Sigmoid colon (tissue), 7 donors: ENCODE results near the gene NEURL2. TPM values are rescaled to one million over a fixed set of nuclear protein-coding genes. Genes with fewer than 3 reads are reported as not detected.
"Not testable (repeated sequence)": the region's sequence is repeated elsewhere in the genome, so short reads cannot be mapped to it uniquely, and the experiment has no call there.

Source experiments
- DNase-seq: peaks from one replicate; pipeline ENCODE4 v3.0.0-alpha.2; 2019
- H3K27ac ChIP-seq, 4 donors: fragments of 200-600 bp; sonication (generic); one replicate each; pipeline ENCODE4 v1.5.1; 2016 to 2019; ENCODE audit warnings: mild to moderate bottlenecking in 1 of 4
- H3K27me3 ChIP-seq, 3 donors: fragments of 200-600 bp; sonication (generic); one replicate each; pipeline ENCODE4 v1.5.1; 2019; ENCODE audit warnings: mild to moderate bottlenecking in 1 of 3
- H3K36me3 ChIP-seq, 4 donors: fragments of 200-600 bp; sonication (generic); one replicate each; pipeline ENCODE4 v1.5.1; 2016 to 2019
- H3K4me1 ChIP-seq, 4 donors: fragments of 200-600 bp; sonication (generic); one replicate each; pipeline ENCODE4 v1.5.1; 2017 to 2019
- H3K4me3 ChIP-seq, 4 donors: fragments of 200-600 bp; sonication (generic); one replicate each; pipeline ENCODE4 v1.5.1; 2017 to 2019; ENCODE audit warnings: mild to moderate bottlenecking in 2 of 4, moderate library complexity in 1 of 4
- H3K9me3 ChIP-seq, 4 donors: fragments of 200-600 bp in 3 of 4; sonication (generic) in 3 of 4; one replicate each; pipeline versions ENCODE4 v1.5.1 to v1.6.1; 2013 to 2019
- CTCF ChIP-seq, 4 experiments: fragments of 450-650 bp in 3 of 4; fragments of 200-600 bp in 1 of 4; IDR thresholded peaks; one replicate each; pipeline ENCODE4 v1.5.1; 2016 to 2019; ENCODE audit warnings: antibody characterized with exemption in 4 of 4, mild to moderate bottlenecking in 3 of 4, moderate library complexity in 2 of 4
- EP300 ChIP-seq, 4 donors: sonication (generic); formaldehyde crosslinking; IDR thresholded peaks; one replicate each; pipeline ENCODE4 v1.6.1; 2017; ENCODE audit warnings: antibody characterized with exemption in 4 of 4
- POLR2A ChIP-seq, 2 donors: fragments of 450-650 bp; IDR thresholded peaks; one replicate each; pipeline ENCODE4 v1.6.1; 2016; ENCODE audit warnings: antibody characterized with exemption in 2 of 2, mild to moderate bottlenecking in 2 of 2, moderate library complexity in 2 of 2
- POLR2AphosphoS5 ChIP-seq, 4 donors: sonication (generic); formaldehyde crosslinking; IDR thresholded peaks; one replicate each; pipeline ENCODE4 v1.6.1; 2017; ENCODE audit warnings: antibody characterized with exemption in 4 of 4
- WGBS, 2 donors: extraction: QIAGEN DNeasy Blood & Tissue Kit; methylation state at CpG; one replicate each; pipeline ENCODE4 v1.1.7; 2013; 5-methylcytosine and 5-hydroxymethylcytosine counted together
- intact Hi-C: fragments of 100-400 bp; cut with DNase I; formaldehyde crosslinking; loops from one replicate; pipeline ENCODE4 v1.15.1; 2023
- polyA plus RNA-seq, 3 donors: library from polyadenylated mRNA; stranded (reverse); fragments of 200-250 nt; gene quantifications; one replicate each; pipeline ENCODE4 v1.2.3, GENCODE V29; 2013
- total RNA-seq, 4 donors: library from RNA; depleted of rRNA; stranded (reverse); fragments of >200 nt; gene quantifications; one replicate each; pipeline ENCODE4 v1.1.0, GENCODE V29; 2016
- donor health status: healthy with polysubstance abuse.
- donor health status: Bipolar disorder and iron deficiency.
- donor health status: healthy.

NEURL2 gene
- total and polyA plus RNA-seq, 7 donors: 1.8 to 25.8 (median 18.9) TPM

GRCh38 chr20:45907219-45907948, 16.4 kb upstream of the NEURL2 start:
- intact Hi-C loops: no loop called here
- no peak for TF ChIP-seq EP300 (IDR thresholded peaks at IDR 0.05)
- TF ChIP-seq POLR2AphosphoS5 (IDR thresholded peaks at IDR 0.05): no peak
- no peak for TF ChIP-seq POLR2A (IDR thresholded peaks at IDR 0.05)
- TF ChIP-seq CTCF (IDR thresholded peaks at IDR 0.05): no peak
- Histone ChIP-seq H3K27ac (no peak overlapping the region), H3K4me3 (no peak overlapping the region), H3K4me1 (peaks cover 0 to 14% (median 13%) of the 10 kb centered on the region in 4 donors), H3K36me3 (peaks cover 0 to 22% (median 6%) of the 10 kb centered on the region in 4 donors), H3K27me3 (no peaks in the 10 kb centered on the region), H3K9me3 (no peaks in the 10 kb centered on the region)
- DNase-seq: no peak
- 93 to 95% methylated on average over 17 of the region's 17 CpGs for WGBS, 2 donors

- no peak for DNase-seq
- H3K4me3 ChIP-seq: no peak overlapping the region
- H3K27me3 ChIP-seq: no peaks in the 10 kb centered on the region
- no peak overlapping the region for H3K27ac ChIP-seq
- H3K4me1 ChIP-seq: no peaks in the 10 kb centered on the region
- peaks cover 0 to 32% (median 6%) of the 10 kb centered on the region in 4 donors for H3K36me3 ChIP-seq
- intact Hi-C loops: no loop called here
- no peaks in the 10 kb centered on the region for H3K9me3 ChIP-seq
- 90 to 91% methylated on average over 8 of the region's 8 CpGs for WGBS, 2 donors
- TF ChIP-seq EP300 (IDR thresholded peaks at IDR 0.05): no peak
- no peak for TF ChIP-seq POLR2AphosphoS5 (IDR thresholded peaks at IDR 0.05)
- no peak for TF ChIP-seq POLR2A (IDR thresholded peaks at IDR 0.05)
- no peak for TF ChIP-seq CTCF (IDR thresholded peaks at IDR 0.05)
Measured at GRCh38 chr20:45905505-45906079, 14.6 kb upstream of the NEURL2 start.

GRCh38 chr20:45904583-45905504, 13.8 kb upstream of the NEURL2 start:
- Histone ChIP-seq H3K4me1 (no peaks in the 10 kb centered on the region), H3K27ac (no peak overlapping the region), H3K4me3 (no peak overlapping the region), H3K9me3 (no peaks in the 10 kb centered on the region), H3K27me3 (no peaks in the 10 kb centered on the region), H3K36me3 (peaks cover 0 to 38% (median 6%) of the 10 kb centered on the region in 4 donors)
- intact Hi-C loops: no loop called here
- DNase-seq: no peak
- TF ChIP-seq POLR2AphosphoS5 (IDR thresholded peaks at IDR 0.05) (no peak), POLR2A (IDR thresholded peaks at IDR 0.05) (no peak), EP300 (IDR thresholded peaks at IDR 0.05) (no peak), CTCF (IDR thresholded peaks at IDR 0.05) (no peak)
- 78 to 81% methylated on average over 16 of the region's 16 CpGs for WGBS, 2 donors

GRCh38 chr20:45902199-45902701, 11.2 kb upstream of the NEURL2 start:
- Histone ChIP-seq H3K36me3 (peaks cover under 1 to 60% (median 4%) of the 10 kb centered on the region in 4 donors), H3K27me3 (no peaks in the 10 kb centered on the region), H3K27ac (no peak overlapping the region), H3K4me1 (no peaks in the 10 kb centered on the region), H3K9me3 (no peaks in the 10 kb centered on the region), H3K4me3 (no peak overlapping the region)
- DNase-seq: no peak
- intact Hi-C loops: no loop called here
- no peak for TF ChIP-seq POLR2A (IDR thresholded peaks at IDR 0.05)
- TF ChIP-seq EP300 (IDR thresholded peaks at IDR 0.05): no peak
- TF ChIP-seq POLR2AphosphoS5 (IDR thresholded peaks at IDR 0.05): no peak
- TF ChIP-seq CTCF (IDR thresholded peaks at IDR 0.05): no peak
- WGBS, 2 donors: 92 to 93% methylated on average over 14 of the region's 14 CpGs

GRCh38 chr20:45901332-45901731, 10.3 kb upstream of the NEURL2 start:
- intact Hi-C loops, H3K27ac ChIP-seq, H3K9me3 ChIP-seq, H3K4me3 ChIP-seq, DNase-seq, H3K27me3 ChIP-seq, H3K4me1 ChIP-seq: not testable (repeated sequence)
- WGBS, 2 donors: 96% methylated on average over 6 of the region's 6 CpGs
- H3K36me3 ChIP-seq: peaks cover 8 to 68% (median 13%) of the 10 kb centered on the region in 4 donors
